ENCODE measurements around the gene XCL2.

XCL2 gene

DNA sequence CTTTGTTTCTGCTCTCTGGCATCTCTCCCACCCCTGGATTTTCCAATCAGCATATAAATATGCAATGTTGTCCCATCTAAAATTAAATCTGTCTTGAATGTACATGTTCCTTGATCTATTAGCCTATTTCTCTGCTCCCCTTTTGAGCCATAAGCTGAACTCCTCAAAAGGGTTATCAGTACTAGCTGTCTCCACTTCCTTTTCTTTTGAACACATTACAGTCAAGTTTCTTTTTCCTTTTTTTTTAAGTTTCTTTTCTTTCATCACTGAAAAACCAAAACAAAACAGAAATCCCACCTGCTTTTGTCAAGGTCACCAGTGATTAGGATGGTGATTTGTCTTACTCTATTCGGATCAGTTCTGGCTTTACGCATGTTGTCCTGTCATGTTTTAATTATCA is 29.3 kb downstream of the XCL2 start:
- DNase-seq (ENCODE audit: low spot score) = no peak

DNA sequence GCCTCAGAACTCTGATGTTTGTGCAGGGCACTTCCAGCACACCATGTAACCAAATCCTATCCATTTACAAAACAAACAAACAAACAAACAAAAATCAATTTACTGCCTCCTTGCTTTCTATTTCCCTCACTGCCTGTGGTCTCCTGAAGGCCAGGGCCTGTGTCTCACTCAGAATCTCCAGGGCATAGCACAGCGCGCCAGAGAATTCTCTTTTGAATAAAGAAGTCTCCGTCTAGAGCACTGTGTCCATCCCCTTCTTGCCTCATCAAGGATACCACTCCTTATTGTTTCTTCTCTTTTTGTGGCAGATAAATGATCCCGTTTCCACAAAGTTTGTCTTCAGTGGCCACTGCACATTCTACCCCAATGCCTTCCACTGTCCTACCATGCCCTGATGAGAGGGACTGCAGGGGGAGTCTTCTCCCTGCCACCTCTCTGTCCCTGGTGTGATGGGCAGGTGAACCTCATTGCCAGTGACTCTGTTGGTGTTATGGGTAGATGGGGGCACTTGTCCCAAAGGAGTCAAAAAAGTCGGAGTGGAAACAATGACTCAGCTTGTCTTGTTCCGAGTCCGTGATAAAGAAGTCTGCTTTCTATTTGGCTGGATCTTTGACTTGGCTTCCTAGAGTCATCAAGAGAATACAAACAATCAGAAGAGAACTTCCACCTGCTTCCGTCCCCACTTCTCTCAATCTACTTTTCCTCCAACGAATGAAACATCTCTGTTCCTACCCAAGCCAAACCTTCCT is 30.0 kb downstream of the XCL2 start:
- DNase-seq (ENCODE audit: low spot score) = no peak

DNA sequence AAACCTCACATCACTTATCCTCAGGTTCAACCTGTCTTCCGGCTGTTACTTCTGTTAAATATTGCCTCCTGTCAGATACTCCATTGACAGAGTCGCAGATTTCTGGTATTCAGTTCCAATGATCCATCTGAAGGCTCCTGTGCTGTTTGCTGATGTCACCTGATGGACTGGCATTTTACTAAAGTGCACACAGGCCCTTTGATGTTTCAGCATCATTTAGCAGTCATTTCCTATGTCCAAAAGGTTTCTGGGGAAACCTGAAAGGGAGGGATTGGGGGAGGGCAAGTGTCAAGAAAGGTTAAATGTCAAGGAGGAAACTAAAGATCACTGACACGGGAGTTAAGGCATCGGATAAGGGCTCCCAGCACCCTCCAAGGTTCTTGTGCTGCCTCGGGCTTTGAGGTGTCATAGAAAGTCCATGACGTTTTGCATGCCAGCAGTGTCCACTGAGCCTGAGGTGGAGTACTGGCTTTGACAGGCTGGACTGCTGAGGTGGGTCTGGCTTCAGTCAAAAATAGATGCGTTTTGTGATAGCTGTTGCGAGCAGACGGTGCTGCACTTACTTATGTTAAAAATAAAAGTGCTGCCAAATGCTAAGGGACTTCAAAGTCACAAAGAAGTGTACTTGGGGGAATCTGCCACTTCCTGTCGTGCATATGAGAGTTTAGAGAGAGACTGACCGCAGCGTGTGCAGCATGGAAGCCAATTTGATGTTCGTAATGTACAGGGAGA is 30.8 kb downstream of the XCL2 start:
- peak; percentile 51 for DNase-seq (ENCODE audit: low spot score)

DNA sequence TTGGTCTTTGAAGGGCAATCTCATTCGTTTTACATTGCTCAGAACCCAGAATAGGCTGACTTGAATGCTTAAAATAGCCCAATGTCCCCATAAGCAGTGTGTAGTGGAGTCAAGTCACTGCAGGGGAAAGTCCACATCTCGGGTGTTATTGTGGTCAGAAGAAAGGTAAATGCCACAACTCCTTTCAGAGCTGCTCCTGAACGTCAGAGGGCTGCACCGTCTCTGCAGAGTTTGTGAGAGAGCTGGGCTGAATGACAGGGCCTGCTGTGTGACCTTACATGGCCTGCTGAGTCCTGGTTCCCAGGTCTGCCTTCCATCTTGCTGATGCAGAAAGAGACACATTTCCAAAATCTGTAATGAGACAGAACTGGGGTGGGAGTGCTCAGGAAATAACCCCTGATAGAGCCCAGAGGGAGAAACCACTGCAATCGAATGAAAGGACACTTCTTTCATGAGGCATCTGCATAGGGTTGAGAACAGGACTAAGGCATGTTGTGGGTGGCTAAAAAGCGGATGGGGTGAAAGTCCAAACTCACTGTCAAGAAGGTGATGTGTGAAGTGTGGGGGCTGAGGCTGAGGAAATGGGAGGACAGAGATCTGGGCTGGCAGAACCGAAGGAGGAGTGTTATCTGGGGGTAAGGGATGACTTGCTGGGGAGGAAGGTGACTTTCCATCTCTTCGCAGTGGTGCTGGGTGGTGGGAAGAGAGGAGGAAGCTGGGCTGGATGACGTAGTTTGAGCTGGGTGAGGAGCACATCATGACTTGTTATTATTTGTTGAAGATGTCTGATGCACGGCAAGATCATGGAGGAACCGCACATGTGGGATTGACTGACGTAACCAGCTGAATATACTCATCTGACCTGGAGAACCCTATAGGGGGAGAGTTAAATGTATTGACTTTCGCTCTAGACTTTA is 33.7 kb downstream of the XCL2 start:
- DNase-seq (ENCODE audit: low spot score) = no peak

DNA sequence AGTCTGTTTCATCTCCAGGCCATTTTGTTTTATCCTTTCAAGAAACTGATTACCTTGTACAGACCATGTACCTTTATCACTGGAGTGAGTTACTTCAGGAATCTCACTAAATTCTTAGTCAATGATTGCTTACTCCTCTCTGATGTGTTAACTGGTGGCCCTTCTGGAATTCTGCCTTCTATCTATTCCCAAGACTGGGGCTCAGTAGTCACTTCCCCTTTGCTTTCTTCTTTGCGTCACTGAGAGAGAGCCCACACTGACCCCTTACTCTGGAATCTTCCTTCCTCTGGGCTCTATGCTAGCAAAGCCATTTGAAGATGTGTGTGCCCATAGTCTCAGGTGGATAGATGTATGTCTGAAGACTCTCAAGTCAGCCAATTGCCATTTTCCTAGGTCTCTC is 34.6 kb downstream of the XCL2 start:
- no peak for DNase-seq (ENCODE audit: low spot score)

DNA sequence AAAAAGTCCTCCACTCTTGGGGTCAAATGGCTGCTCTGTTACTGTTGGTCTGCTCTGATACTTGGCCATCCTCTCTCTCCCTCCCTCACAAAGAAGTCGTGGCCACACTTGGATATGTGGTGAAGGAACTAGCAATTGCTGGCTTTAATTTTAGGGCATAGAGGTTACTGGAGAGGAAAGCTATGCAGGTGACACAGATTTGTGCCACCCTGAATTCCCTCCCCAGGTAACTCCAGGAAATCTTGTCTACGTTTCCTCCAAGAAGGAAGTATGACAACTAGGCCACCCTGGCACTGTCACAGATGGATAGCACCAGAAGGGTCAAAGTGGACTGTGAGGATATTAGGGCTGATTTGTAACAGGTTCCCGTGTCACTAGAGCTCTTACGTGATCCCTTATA is 36.0 kb downstream of the XCL2 start:
- no peak for DNase-seq (ENCODE audit: low spot score)

DNA sequence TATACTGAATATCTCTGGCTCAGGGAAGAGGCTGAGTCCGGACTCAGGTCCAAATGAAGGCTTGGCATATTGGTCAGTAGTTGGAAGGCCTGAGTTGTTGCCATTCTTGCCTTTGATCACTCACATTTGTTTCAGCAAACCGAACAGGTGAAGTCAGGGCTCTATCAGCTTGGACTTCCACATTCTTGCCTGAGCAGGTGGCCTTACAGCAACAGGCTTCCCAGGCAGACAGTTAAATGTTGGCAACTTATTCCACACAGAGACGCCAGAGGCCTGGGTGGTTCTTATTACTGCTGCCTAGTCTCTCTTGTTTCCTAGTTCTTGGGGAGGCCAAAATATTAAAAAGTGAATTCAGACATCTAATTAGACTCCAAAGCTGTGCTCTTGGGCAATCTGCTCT is 36.6 kb downstream of the XCL2 start:
- no peak for DNase-seq (ENCODE audit: low spot score)

DNA sequence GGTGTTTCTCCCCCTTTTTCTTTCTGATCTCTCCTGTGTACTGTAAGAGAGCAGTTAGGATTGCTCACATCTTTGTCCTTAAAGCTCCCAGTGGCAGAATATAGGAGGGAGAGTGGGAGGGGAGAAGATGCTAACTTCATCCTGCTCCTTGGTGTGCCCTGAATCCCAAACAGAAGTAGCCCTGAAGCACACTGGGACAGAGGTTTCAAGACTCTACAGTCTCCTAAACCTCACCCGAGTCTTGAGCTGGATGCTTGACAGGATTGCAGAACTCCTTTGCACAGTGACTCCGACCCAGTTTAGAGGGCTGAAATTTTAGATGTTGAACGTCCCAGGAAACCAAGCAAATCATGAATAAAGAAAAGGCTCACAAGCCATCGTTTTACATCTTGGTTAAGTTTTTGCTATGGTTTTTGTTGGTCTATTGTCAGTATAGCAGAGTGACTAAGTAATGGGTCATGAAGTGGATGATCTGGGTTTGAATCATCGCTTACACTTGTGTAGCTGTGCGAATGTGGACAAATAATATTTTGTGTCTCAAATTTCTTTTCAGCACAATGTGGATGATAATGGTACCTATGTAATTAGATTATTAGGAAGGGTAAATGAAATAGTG is 37.5 kb downstream of the XCL2 start:
- DNase-seq (ENCODE audit: low spot score) = no peak

DNA sequence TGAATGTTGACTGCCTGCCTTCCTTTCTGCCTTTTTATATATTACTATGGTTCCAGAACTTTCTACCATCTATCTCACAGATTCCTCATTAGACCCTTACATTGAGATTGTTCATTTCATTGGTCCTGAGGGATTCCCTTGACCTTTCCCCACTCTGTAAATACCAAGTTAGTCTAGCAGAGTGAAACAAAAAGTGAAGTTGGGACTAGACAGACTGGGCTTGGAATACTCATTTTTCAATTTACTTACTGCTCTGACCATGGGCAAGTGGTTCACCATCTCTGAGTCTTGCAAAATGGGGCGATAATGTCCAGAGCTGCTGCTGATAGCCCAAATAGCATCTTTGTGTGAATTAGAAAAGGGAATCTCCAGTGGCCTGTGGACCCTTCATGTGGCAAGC is 38.8 kb downstream of the XCL2 start:
- no peak for DNase-seq (ENCODE audit: low spot score)

DNA sequence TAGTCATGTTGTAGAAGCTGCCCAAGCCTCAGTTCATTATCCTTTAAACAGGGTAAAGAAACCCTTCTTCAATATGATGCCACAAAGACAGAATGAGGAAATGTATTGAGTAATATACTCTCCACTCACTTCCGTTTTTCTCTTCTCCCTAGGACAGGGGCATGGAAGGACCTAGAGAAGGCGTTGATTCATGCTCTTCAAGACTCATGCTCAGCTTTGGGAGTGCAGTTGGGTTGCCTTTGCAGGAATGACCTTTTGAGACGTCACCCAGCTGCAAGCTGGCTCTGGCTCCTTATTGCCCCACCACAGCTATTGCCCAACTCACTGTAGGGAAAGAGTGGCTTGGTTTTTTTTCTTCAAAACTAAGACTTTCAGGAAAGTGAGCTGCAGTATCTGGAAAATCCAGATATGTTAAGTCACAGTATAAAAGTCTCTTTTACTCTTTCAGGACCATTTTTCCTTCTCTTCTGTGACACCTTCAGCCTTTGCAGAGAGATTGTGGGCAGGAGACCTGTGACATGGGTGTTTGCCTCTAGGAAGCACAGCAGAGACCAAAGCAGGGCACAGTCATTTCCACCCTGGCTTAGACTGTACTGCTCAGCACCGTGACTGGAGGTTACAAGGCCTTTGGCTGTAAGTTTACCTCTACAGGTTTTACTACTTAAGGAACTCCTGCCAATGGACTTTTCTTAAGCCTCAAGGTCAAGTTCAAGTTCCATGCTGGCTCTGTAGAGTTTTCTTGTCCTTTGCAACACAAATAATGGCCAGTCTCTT is 39.5 kb downstream of the XCL2 start:
- no peak for DNase-seq (ENCODE audit: low spot score)

DNA sequence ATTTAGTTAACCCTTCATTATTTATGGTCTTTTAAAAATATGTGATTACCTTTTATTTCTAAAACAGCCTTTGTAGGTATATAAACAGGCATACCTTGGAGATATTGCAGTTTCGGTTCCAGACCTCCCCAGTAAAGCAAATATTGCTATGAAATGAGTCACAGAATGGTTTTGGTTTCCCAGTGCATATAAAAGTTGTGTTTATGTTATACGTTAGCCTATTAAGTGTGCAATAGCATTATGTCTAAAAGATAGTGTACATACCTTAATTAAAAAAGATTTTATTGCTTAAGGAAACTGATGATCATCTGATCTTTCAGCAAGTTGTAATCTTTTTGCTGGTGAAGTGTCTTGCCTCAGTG is 44.1 kb downstream of the XCL2 start:
- no peak for DNase-seq (ENCODE audit: low spot score)

DNA sequence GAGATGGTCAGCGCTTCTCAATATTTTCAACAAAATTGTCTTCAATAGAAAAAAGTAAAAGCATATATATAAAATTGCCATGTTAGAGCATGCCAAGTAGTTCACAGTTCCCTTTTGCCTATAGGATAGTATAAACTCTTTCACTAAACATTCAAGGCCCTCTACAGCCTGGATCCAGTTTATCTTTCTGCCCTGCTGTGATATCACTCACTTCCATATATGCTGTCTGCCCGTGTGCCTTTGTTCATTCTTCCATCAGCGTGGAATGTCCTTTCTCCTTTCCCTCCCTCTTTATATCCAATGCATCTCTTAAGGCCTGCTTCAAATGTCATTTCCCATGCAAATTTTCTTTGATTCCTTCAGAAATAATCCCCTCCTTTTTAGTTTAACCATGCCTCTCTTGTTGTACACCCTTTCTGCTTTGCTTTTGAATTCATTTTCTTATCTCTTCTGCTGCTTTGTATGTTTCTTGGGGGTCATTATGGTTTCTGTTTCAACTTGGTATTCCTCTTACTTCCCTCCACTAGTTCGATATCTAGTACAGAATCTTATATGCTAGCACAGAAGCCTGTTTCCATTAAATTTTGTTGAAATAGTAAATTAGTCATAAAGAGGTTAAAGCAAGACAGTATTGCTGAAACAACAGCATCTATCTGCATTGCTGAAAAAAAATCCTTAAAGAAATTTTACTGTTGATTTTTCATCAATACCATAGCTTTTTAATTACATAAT is 44.7 kb downstream of the XCL2 start:
- no peak for DNase-seq (ENCODE audit: low spot score)

DNA sequence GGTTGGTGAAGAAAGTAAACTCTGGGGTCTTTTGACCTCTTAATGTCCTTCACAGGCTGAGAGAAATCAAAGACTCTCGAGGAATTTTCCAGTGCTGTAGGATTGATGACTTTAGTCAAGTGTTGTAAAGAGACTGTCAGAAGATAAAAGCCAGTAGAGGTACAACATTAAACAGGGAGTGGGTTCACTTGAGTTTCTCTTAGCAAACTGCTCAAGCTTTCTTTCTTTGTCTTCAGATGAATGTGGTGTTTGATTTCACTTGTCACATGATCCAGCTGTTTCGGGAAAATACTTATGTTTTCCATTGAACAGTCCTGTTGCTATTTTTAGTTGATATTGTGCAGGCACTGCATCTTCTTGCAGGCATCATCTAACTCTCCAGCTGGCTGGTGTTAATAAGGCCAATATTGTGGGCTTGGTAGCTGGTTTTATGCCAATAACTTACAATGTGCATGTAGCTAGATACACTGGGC is 45.6 kb downstream of the XCL2 start:
- peak; percentile 78 for DNase-seq (ENCODE audit: low spot score)

DNA sequence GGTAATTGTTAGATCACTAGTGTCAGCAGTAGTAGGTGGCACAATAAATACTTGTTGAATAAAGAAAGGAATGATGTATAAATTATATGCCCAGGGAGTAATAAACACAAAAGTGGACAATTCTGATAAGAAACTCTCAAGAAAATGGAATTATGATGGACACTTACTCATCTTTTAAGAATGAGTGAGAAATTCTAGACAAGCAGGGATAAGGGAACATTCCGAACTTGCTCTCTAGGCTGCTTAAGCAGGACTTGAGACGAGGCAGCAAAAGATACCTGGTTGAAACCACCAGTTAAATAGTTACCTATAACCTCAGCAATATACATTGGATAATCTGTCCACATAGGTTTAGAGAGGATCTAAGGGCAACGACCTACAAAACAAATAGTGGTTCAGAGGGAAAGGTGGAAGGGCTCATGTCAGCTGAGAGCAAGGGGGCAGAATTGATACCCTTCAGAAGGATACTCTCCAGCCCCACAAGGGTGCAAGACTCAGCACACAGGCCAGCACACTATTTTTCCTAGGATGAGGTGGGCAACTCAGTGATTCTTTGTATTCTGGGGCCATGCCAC is 46.3 kb downstream of the XCL2 start:
- no peak for DNase-seq (ENCODE audit: low spot score)

DNA sequence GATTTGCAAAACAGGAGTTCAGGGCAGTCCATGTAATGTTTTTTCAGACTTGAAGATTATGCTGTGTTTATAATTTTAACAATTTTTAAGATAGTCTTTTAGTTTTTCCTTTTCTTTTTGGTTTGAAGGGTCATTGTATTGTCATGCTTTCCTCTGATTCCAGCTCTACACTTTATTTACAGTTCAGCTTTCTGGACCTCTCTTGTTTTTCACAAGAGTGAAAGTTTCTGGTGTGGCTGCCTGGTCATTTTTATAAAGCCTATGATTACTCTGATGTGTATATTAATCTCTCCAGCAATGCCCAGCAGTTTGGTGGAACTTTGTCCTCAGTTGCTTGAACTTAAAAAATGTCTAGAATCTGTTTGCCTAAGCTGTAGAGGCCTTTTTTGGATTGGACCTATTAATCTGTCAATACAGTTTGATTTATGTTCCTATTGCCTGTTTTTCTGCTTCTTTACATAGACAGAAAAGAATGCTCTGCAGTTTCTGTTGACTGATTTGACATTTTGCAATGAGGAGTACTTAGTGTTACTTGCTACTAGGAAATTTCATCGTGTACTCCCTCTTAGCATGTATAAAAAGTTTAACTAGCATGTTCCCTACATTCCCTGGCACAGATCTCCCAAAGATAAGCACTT is 52.2 kb downstream of the XCL2 start:
- DNase-seq (ENCODE audit: low spot score) = no peak
